ENCODE measurements around the gene ZNF837.

- TF ChIP-seq EP300 (IDR thresholded peaks at IDR 0.05) (no peak), POLR2A (IDR thresholded peaks at IDR 0.05) (no peak)
- TF ChIP-seq, protein P1, sequence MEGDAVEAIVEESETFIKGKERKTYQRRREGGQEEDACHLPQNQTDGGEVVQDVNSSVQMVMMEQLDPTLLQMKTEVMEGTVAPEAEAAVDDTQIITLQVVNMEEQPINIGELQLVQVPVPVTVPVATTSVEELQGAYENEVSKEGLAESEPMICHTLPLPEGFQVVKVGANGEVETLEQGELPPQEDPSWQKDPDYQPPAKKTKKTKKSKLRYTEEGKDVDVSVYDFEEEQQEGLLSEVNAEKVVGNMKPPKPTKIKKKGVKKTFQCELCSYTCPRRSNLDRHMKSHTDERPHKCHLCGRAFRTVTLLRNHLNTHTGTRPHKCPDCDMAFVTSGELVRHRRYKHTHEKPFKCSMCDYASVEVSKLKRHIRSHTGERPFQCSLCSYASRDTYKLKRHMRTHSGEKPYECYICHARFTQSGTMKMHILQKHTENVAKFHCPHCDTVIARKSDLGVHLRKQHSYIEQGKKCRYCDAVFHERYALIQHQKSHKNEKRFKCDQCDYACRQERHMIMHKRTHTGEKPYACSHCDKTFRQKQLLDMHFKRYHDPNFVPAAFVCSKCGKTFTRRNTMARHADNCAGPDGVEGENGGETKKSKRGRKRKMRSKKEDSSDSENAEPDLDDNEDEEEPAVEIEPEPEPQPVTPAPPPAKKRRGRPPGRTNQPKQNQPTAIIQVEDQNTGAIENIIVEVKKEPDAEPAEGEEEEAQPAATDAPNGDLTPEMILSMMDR (IDR thresholded peaks at IDR 0.05): no peak
Measured at GRCh38 chr19:58417071-58417470, 36.2 kb upstream of the ZNF837 start.

Measured in upper lobe of left lung (tissue), 4 donors.